ENCODE measurements around the gene FAM222B.

The FAM222B gene

DNA sequence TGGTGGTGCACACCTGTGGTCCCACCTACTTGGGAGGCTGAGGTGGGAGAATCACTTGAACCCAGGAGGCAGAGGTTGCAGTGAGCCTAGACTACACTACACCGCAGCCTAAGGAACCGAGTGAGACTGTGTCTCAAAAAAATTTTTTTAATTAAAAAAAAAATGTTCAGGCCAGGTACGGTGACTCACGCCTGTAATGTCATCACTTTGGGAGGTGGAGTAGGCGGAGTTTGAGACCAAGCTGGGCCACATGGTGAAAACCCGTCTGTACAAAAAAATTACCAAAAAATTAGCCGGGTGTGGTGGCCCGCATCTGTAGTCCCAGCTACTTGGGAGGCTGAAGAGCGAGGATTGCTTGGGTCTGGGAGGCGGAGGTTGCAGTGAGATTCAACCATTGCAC lies 3.6 kb upstream of the FAM222B start:
- no peaks in the 10 kb centered on the region for H3K9me3 ChIP-seq (ENCODE audit: control insufficient read depth, insufficient read depth, low read depth, low read length)
- no peaks in the 10 kb centered on the region for H3K36me3 ChIP-seq (ENCODE audit: control insufficient read depth in 2 of 2, insufficient read depth in 1 of 2, low read length in 2 of 2)
- no peak overlapping the region for H3K27ac ChIP-seq (ENCODE audit: extremely low read depth, low read depth, low read length)
- no peak overlapping the region for H3K4me3 ChIP-seq (ENCODE audit: low read depth, low read length)
- POLR2A ChIA-PET: interaction anchor here (0.6 kb wide), 1 partner anchor 22 kb away, joined by 3 read pairs; no protein-coding TSS in a partner anchor
- TF ChIP-seq OSR2 (tag by site-specific recombination; IDR thresholded peaks at IDR 0.05) (no peak), ZBTB11 (tag by site-specific recombination; conservative IDR thresholded peaks at IDR 0.05; ENCODE audit: low read depth) (no peak), ZNF518A (tag by site-specific recombination; conservative IDR thresholded peaks at IDR 0.05; ENCODE audit: low read depth) (no peak), ZSCAN30 (tag by site-specific recombination; IDR thresholded peaks at IDR 0.05) (no peak), ZNF585B (tag by site-specific recombination; IDR thresholded peaks at IDR 0.05) (no peak), ZBTB8A (tag by site-specific recombination; IDR thresholded peaks at IDR 0.05) (no peak)
- CTCF ChIA-PET: no interaction called here
- H3K4me1 ChIP-seq (ENCODE audit: control insufficient read depth, insufficient read depth, low read length): 0 out of 2 replicates have a peak, but pooled peaks cover 2% of the 10 kb centered on the region

DNA sequence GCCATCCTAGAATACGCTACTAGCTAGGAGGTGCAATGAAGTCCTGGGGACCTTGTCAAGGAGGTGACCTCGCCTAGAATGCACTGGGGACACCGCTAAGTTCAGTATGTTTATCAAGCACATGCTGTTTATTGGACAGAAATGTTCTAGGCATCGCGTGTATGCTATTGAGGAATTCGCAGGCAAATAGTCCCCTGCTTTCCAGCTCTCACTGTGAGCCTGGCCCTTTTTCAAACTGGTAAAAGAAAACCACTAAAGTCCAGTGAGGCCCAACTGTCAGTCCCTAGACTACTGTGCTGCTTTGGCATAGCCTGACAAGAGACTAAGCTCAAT lies 1.2 kb upstream of the FAM222B start:
- no peaks in the 10 kb centered on the region for H3K9me3 ChIP-seq (ENCODE audit: control insufficient read depth, insufficient read depth, low read depth, low read length)
- H3K27ac ChIP-seq (ENCODE audit: extremely low read depth, low read depth, low read length): no peak overlapping the region
- ChIA-PET CTCF (interaction anchor here (0.5 to 6.9 kb wide), 6 partner anchors 13 to 80 kb away, joined by 3 to 52 read pairs (median 4); no protein-coding TSS in a partner anchor), POLR2A (interaction anchor here (1.3 to 2.2 kb wide), 3 partner anchors 20 to 115 kb away, joined by 5 to 12 read pairs (median 11); partner anchors contain the start of gene NEK8)
- TF ChIP-seq GLIS1 (tag by site-specific recombination; IDR thresholded peaks at IDR 0.05): peak; percentile 60
- TF ChIP-seq, protein P1, sequence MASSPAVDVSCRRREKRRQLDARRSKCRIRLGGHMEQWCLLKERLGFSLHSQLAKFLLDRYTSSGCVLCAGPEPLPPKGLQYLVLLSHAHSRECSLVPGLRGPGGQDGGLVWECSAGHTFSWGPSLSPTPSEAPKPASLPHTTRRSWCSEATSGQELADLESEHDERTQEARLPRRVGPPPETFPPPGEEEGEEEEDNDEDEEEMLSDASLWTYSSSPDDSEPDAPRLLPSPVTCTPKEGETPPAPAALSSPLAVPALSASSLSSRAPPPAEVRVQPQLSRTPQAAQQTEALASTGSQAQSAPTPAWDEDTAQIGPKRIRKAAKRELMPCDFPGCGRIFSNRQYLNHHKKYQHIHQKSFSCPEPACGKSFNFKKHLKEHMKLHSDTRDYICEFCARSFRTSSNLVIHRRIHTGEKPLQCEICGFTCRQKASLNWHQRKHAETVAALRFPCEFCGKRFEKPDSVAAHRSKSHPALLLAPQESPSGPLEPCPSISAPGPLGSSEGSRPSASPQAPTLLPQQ (tag by site-specific recombination; IDR thresholded peaks at IDR 0.05): no peak
- H3K36me3 ChIP-seq (ENCODE audit: control insufficient read depth in 2 of 2, insufficient read depth in 1 of 2, low read length in 2 of 2): no peaks in the 10 kb centered on the region; a peak in 1 of 3 replicates
- H3K4me1 ChIP-seq (ENCODE audit: control insufficient read depth, insufficient read depth, low read length): 0 out of 2 replicates have a peak, but pooled peaks cover 2% of the 10 kb centered on the region
- no peak overlapping the region for H3K4me3 ChIP-seq (ENCODE audit: low read depth, low read length)

DNA sequence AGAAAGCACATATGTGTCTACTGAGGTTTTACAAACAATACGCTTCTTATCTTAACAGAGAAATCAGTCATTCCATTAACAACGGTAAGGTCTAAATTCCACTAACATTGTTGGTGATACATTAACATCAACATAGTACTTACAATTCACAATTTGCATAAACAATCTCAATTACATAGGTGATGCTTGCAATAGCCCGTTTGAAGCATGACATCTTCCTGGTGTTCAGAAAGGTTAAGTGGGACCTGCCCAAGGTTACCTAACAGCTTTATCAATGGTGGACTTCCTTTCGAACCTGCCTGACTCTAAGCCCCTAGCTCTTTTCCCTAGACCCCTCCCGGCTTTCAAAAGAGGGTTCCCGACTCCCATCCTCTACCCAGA lies 699 bp downstream of the FAM222B start:
- POLR2A ChIA-PET: interaction anchor here (0.5 to 2.9 kb wide), 28 partner anchors 9 to 131 kb away, joined by 3 to 24 read pairs (median 6); partner anchors contain the start of genes DHRS13, ERAL1, FLOT2 and NEK8
- TF ChIP-seq GFI1B (tag by site-specific recombination; IDR thresholded peaks at IDR 0.05) (no peak), ZNF747 (tag by site-specific recombination; IDR thresholded peaks at IDR 0.05) (no peak), ZNF138 (tag by site-specific recombination; IDR thresholded peaks at IDR 0.05; ENCODE audit: borderline replicate concordance) (no peak), ZFP69B (tag by site-specific recombination; IDR thresholded peaks at IDR 0.05) (no peak), ZBTB7A (tag by site-specific recombination; IDR thresholded peaks at IDR 0.05; ENCODE audit: low read depth) (no peak), ZNF76 (tag by site-specific recombination; IDR thresholded peaks at IDR 0.05; ENCODE audit: borderline replicate concordance, low read depth) (no peak), ZBTB20 (tag by site-specific recombination; IDR thresholded peaks at IDR 0.05) (no peak), INSM2 (tag by site-specific recombination; IDR thresholded peaks at IDR 0.05) (no peak)

More for the DNA sequence above, 699 bp downstream of the FAM222B start:
- Histone ChIP-seq H3K9me3 (ENCODE audit: control insufficient read depth, insufficient read depth, low read depth, low read length) (no peaks in the 10 kb centered on the region), H3K4me1 (ENCODE audit: control insufficient read depth, insufficient read depth, low read length) (0 out of 2 replicates have a peak, but pooled peaks cover 2% of the 10 kb centered on the region), H3K4me3 (ENCODE audit: low read depth, low read length) (peak overlapping the region; percentile 95), H3K36me3 (ENCODE audit: control insufficient read depth in 2 of 2, insufficient read depth in 1 of 2, low read length in 2 of 2) (no peaks in the 10 kb centered on the region; a peak in 1 of 3 replicates), H3K27ac (ENCODE audit: extremely low read depth, low read depth, low read length) (peak overlapping the region; percentile 77)
- CTCF ChIA-PET: interaction anchor here (0.6 to 6.9 kb wide), 8 partner anchors 8 to 112 kb away, joined by 3 to 52 read pairs (median 3); no protein-coding TSS in a partner anchor

Data from HEK293 (cell line).